ENCODE data around the gene MTNR1B.

MTNR1B gene

GRCh38 chr11:92977401-92977800 is 8.0 kb downstream of the MTNR1B start:
- TF ChIP-seq CTCF (IDR thresholded peaks at IDR 0.05), result no peak

- TF ChIP-seq CTCF (IDR thresholded peaks at IDR 0.05), result no peak
These were observed 9.0 kb downstream of the MTNR1B start for GRCh38 chr11:92978271-92979111.

- TF ChIP-seq CTCF (IDR thresholded peaks at IDR 0.05), result no peak
These were observed 9.7 kb downstream of the MTNR1B start for GRCh38 chr11:92979176-92979575.

- no peak for TF ChIP-seq CTCF (IDR thresholded peaks at IDR 0.05)
These were observed 10.9 kb downstream of the MTNR1B start for GRCh38 chr11:92980312-92980711.

GRCh38 chr11:92981508-92982043 is 12.1 kb downstream of the MTNR1B start:
- no peak for TF ChIP-seq CTCF (IDR thresholded peaks at IDR 0.05)

GRCh38 chr11:92986585-92986984 is 17.1 kb downstream of the MTNR1B start:
- no peak for TF ChIP-seq CTCF (IDR thresholded peaks at IDR 0.05)

- no peak for TF ChIP-seq CTCF (IDR thresholded peaks at IDR 0.05)
These were observed 23.6 kb downstream of the MTNR1B start for GRCh38 chr11:92993004-92993403.

All from LNCAP (cell line).